Hepatocyte (in vitro differentiated cells): ENCODE results near the gene MGLL. TPM values are rescaled to one million over a fixed set of nuclear protein-coding genes. Genes with fewer than 3 reads are reported as not detected.

ENCODE experiments used
- DNase-seq: peaks from one replicate; pipeline ENCODE4 v3.0.0-alpha.2; 2016; ENCODE audit warnings: low spot score
- H2AFZ ChIP-seq: fragments of 200-600 bp; sonication (generic); 2 replicates; pipeline ENCODE4 v1.6.0; 2016; ENCODE audit warnings: antibody characterized with exemption, mild to moderate bottlenecking
- H3K27ac ChIP-seq: fragments of 200-600 bp; sonication (generic); 2 replicates; pipeline ENCODE4 v1.5.1; 2016; ENCODE audit warnings: mild to moderate bottlenecking
- H3K27me3 ChIP-seq: fragments of 200-600 bp; sonication (generic); 2 replicates; pipeline ENCODE4 v1.6.1; 2016
- H3K36me3 ChIP-seq: fragments of 200-600 bp; sonication (generic); replicated peaks from 2 replicates; pipeline ENCODE4 v1.5.1; 2016; ENCODE audit warnings: low read depth; ENCODE audit not compliant: insufficient read depth
- H3K4me1 ChIP-seq: fragments of 200-600 bp; sonication (generic); 2 replicates; pipeline ENCODE4 v1.5.1; 2016; ENCODE audit warnings: mild to moderate bottlenecking, moderate library complexity; ENCODE audit not compliant: insufficient read depth
- H3K4me2 ChIP-seq: fragments of 200-600 bp; sonication (generic); 2 replicates; pipeline ENCODE4 v1.6.0; 2016
- H3K4me3 ChIP-seq: fragments of 200-600 bp; sonication (generic); 2 replicates; pipeline ENCODE4 v1.5.1; 2016; ENCODE audit warnings: mild to moderate bottlenecking
- H3K79me2 ChIP-seq: fragments of 200-600 bp; sonication (generic); 2 replicates; pipeline ENCODE4 v1.6.0; 2017; ENCODE audit warnings: mild to moderate bottlenecking
- H3K9me2 ChIP-seq: fragments of 200-600 bp; sonication (generic); replicated peaks from 2 replicates; pipeline ENCODE4 v1.6.0; 2017; ENCODE audit warnings: mild to moderate bottlenecking; ENCODE audit not compliant: insufficient read depth
- H3K9me3 ChIP-seq: fragments of 200-600 bp; sonication (generic); 2 replicates; pipeline ENCODE4 v1.5.1; 2016; ENCODE audit warnings: low read depth, mild to moderate bottlenecking
- H4K20me1 ChIP-seq: fragments of 200-600 bp; sonication (generic); 2 replicates; pipeline ENCODE4 v1.6.0; 2016; ENCODE audit warnings: mild to moderate bottlenecking; ENCODE audit not compliant: insufficient read depth, poor library complexity, severe bottlenecking
- CTCF ChIP-seq: fragments of 200-600 bp; sonication (generic); IDR thresholded peaks from 2 replicates; pipeline ENCODE4 v1.5.1; 2016; ENCODE audit warnings: antibody characterized with exemption, mild to moderate bottlenecking; ENCODE audit not compliant: poor library complexity
- EZH2 ChIP-seq: fragments of 200-600 bp; sonication (generic); IDR thresholded peaks from 2 replicates; pipeline ENCODE4 v1.6.1; 2016; ENCODE audit warnings: antibody characterized with exemption, mild to moderate bottlenecking, borderline replicate concordance
- EZH2phosphoT487 ChIP-seq: fragments of 200-600 bp; sonication (generic); IDR thresholded peaks from one replicate; pipeline ENCODE4 v1.6.1; 2018; ENCODE audit warnings: antibody characterized with exemption, mild to moderate bottlenecking, low read depth, moderate library complexity; ENCODE audit not compliant: unreplicated experiment, severe bottlenecking
- WGBS: methylation state at CpG from one replicate; pipeline ENCODE4 v1.1.6; 2016; ENCODE audit warnings: low lambda C conversion rate; ENCODE audit errors: missing lambda C conversion rate; 5-methylcytosine and 5-hydroxymethylcytosine counted together
- polyA plus RNA-seq: library from polyadenylated mRNA; unstranded; fragments of >200 nt; fragmentation: Nextera tagmentation; extraction: Ambion mirVana; gene quantifications from 2 replicates; pipeline ENCODE4 v1.2.1, GENCODE V29; 2016
- total RNA-seq: library from RNA; depleted of rRNA; stranded (reverse); fragments of >200 nt; gene quantifications from 2 replicates; pipeline ENCODE4 v1.2.3, GENCODE V29; 2014

MGLL gene
- total and polyA plus RNA-seq, 2 experiments from 2014 or later, result 7.3 to 21.4 TPM

- no peaks in the 10 kb centered on the region for H3K79me2 ChIP-seq
- no peaks in the 10 kb centered on the region for H3K4me1 ChIP-seq
- H3K36me3 ChIP-seq, result no peaks in the 10 kb centered on the region
- no peak overlapping the region for H2AFZ ChIP-seq
- no peak overlapping the region for H3K27ac ChIP-seq
- WGBS, result 59% methylated on average over 4 of the region's 4 CpGs
- H3K4me2 ChIP-seq, result no peak overlapping the region
- no peak for DNase-seq
- H3K9me3 ChIP-seq, result peaks cover 6% of the 10 kb centered on the region
- H3K4me3 ChIP-seq, result no peak overlapping the region
- H4K20me1 ChIP-seq, result no peaks in the 10 kb centered on the region
- no peaks in the 10 kb centered on the region for H3K27me3 ChIP-seq
- H3K9me2 ChIP-seq, result no peaks in the 10 kb centered on the region
- TF ChIP-seq EZH2phosphoT487 (no peak), CTCF (peak; percentile 51)
Measured at GRCh38 chr3:127831723-127832172, 9.4 kb upstream of the MGLL start.

DNA sequence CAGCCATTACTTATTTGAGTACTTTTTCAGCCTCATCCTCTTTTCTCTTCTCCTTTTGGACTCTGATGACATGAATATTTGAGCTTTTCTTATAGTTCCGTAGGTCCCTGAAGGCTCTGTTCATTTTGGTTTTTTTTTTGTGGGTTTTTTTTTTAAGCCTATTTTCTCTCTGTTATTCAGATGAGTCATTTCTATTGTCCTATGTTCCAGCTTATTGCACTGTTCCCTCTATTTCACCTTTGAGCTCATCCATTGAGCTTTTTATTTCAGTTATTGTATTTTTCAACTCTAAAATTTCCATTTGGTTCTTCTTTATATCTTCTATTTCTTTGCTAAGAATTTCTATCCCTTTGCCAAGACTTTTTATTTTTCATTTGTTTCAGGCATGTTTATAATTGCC lies 7.2 kb upstream of the MGLL start:
- Histone ChIP-seq H4K20me1 (no peaks in the 10 kb centered on the region), H3K27ac (no peak overlapping the region), H3K27me3 (no peaks in the 10 kb centered on the region), H3K9me2 (no peaks in the 10 kb centered on the region), H3K9me3 (peaks cover 6% of the 10 kb centered on the region), H3K36me3 (no peaks in the 10 kb centered on the region), H3K4me2 (no peak overlapping the region), H2AFZ (no peak overlapping the region), H3K4me3 (no peak overlapping the region), H3K79me2 (no peaks in the 10 kb centered on the region), H3K4me1 (no peaks in the 10 kb centered on the region)
- no peak for DNase-seq
- 95% methylated on average over 1 of the region's 1 CpG for WGBS
- TF ChIP-seq EZH2phosphoT487 (no peak), EZH2 (no peak), CTCF (no peak)

DNA sequence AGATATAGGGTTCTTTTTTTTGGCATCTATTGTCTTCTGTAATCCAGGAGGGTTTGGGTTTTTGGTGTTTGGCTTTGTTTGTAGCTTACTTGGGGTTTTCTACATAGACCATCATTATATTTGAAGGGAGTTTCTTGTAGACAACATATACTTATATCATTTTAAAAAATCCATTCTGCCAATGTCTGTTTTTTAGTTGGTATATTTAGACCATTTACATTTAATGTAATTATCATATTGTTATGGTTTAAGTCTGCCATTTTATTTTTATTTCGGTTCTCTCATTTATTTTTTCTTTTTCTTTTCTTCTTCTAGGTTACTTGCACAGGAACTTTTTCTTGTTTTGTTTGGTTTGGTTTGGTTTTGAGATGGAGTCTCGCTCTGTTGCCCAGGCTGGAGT lies 5.5 kb upstream of the MGLL start:
- H3K4me1 ChIP-seq, result peaks cover 4% of the 10 kb centered on the region
- H3K27me3 ChIP-seq, result peaks cover 4% of the 10 kb centered on the region
- peaks cover 6% of the 10 kb centered on the region for H3K9me3 ChIP-seq
- DNase-seq, result no peak
- no peaks in the 10 kb centered on the region for H3K9me2 ChIP-seq
- 85% methylated on average over 2 of the region's 2 CpGs for WGBS
- H2AFZ ChIP-seq, result no peak overlapping the region
- no peaks in the 10 kb centered on the region for H4K20me1 ChIP-seq
- no peak overlapping the region for H3K4me3 ChIP-seq
- TF ChIP-seq EZH2phosphoT487, result no peak
- no peak for TF ChIP-seq EZH2
- no peak for TF ChIP-seq CTCF
- no peaks in the 10 kb centered on the region for H3K79me2 ChIP-seq
- H3K27ac ChIP-seq, result no peak overlapping the region
- no peaks in the 10 kb centered on the region for H3K36me3 ChIP-seq
- no peak overlapping the region for H3K4me2 ChIP-seq

DNA sequence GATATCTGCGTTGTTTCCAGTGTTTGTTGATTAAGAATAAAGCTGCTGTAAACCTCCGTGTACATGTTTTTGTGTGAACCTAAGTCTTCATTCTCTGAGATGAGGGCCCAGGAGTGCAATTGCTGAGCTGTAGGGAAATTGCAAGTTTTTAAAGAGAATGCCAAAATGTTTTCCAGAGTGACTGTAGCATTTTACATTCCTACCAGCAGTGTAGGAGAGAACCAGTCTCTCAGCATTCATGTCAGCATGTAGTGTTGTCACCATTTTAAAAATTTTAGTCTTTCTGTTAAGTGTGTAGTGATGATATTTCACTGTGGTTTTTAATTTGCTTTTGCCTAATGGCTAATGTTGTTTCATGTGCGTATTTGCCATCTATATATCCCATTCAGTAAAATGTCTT lies 3.4 kb upstream of the MGLL start:
- H3K9me3 ChIP-seq, result peaks cover 6% of the 10 kb centered on the region
- no peak overlapping the region for H3K27ac ChIP-seq
- H4K20me1 ChIP-seq, result no peaks in the 10 kb centered on the region
- H3K36me3 ChIP-seq, result no peaks in the 10 kb centered on the region
- H3K9me2 ChIP-seq, result no peaks in the 10 kb centered on the region
- no peak for DNase-seq
- no peak overlapping the region for H2AFZ ChIP-seq
- 97% methylated on average over 3 of the region's 3 CpGs for WGBS
- no peak overlapping the region for H3K4me2 ChIP-seq
- TF ChIP-seq CTCF (no peak), EZH2phosphoT487 (no peak), EZH2 (no peak)
- peaks cover 4% of the 10 kb centered on the region for H3K27me3 ChIP-seq
- H3K4me3 ChIP-seq, result no peak overlapping the region
- H3K79me2 ChIP-seq, result no peaks in the 10 kb centered on the region
- H3K4me1 ChIP-seq, result peaks cover 15% of the 10 kb centered on the region
